NCI-H1436 treated with DMSO at 0.1 percent for 48 hours (cell line): Measurements from ENCODE around the gene EIF1AY.
"Not testable (repeated sequence)": the region's sequence is repeated elsewhere in the genome, so short reads cannot be mapped to it uniquely, and the experiment has no call there.

ENCODE experiments used
- DNase-seq: peaks from one replicate; lab custom pipeline; 2025; lab: John Stamatoyannopoulos, UW

The EIF1AY gene

GRCh38 chrY:20575531-20576121 lies at the start of gene EIF1AY:
EIF1AY (plus strand) TSS chrY:20575776; CDS start chrY:20575872, 96 bp downstream.
- no peak for DNase-seq

- no peak for DNase-seq
Observed at GRCh38 chrY:20528435-20528834, 47.1 kb upstream of the EIF1AY start.

- DNase-seq, result no peak
Observed at GRCh38 chrY:20538186-20538585, 37.4 kb upstream of the EIF1AY start.

- no peak for DNase-seq
Observed at GRCh38 chrY:20538933-20539332, 36.6 kb upstream of the EIF1AY start.

- DNase-seq, result no peak
Observed at GRCh38 chrY:20544451-20544960, 31.1 kb upstream of the EIF1AY start.

GRCh38 chrY:20546071-20546470 lies 29.5 kb upstream of the EIF1AY start:
- no peak for DNase-seq

- no peak for DNase-seq
Observed at GRCh38 chrY:20549289-20549688, 26.3 kb upstream of the EIF1AY start.

GRCh38 chrY:20551840-20552239 lies 23.7 kb upstream of the EIF1AY start:
- DNase-seq, result no peak

GRCh38 chrY:20552764-20553323 lies 22.7 kb upstream of the EIF1AY start:
- not testable (repeated sequence) for DNase-seq

GRCh38 chrY:20555820-20556219 lies 19.8 kb upstream of the EIF1AY start:
- no peak for DNase-seq

GRCh38 chrY:20558677-20559076 lies 16.9 kb upstream of the EIF1AY start:
- DNase-seq, result no peak

GRCh38 chrY:20559873-20560512 lies 15.6 kb upstream of the EIF1AY start:
- DNase-seq, result no peak

- DNase-seq, result no peak
Observed at GRCh38 chrY:20571306-20571705, 4.3 kb upstream of the EIF1AY start.

- DNase-seq, result no peak
Observed at GRCh38 chrY:20576506-20576905, 930 bp downstream of the EIF1AY start.

GRCh38 chrY:20578206-20578605 lies 2.6 kb downstream of the EIF1AY start:
- no peak for DNase-seq

- DNase-seq, result no peak
Observed at GRCh38 chrY:20581687-20582086, 6.1 kb downstream of the EIF1AY start.

- no peak for DNase-seq
Observed at GRCh38 chrY:20586161-20586560, 10.6 kb downstream of the EIF1AY start.
